ENCODE measurements around the gene HIGD1B.

DNA sequence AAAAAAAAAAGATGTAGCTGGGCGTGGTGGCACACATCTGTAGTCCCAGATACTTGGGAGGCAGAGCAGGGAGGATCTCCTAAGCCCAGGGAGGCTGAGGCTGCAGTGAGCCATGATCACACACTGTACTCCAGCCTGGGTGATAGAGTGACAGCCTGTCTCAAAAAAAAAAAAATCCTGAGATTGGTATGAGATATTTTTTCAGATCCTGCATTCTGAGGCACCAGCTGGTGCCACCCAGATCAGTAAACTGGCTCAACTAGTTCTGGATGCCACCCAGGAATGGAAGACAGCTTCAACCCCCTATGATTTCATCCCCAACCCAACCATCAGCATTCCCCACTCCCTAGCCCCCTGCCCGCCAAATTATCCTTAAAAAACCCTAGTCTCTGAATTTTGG is 10.5 kb upstream of the HIGD1B start:
- TF ChIP-seq TAF1 (IDR thresholded peaks at IDR 0.05; ENCODE audit: low read depth) (no peak), EP300 (IDR thresholded peaks at IDR 0.05; ENCODE audit: borderline replicate concordance) (no peak), FOXM1 (IDR thresholded peaks at IDR 0.05; ENCODE audit: borderline replicate concordance, low read depth) (no peak), CEBPB (IDR thresholded peaks at IDR 0.05) (no peak), RAD21 (IDR thresholded peaks at IDR 0.05; ENCODE audit: low read depth) (no peak), YY1 (IDR thresholded peaks at IDR 0.05; ENCODE audit: low read depth) (no peak), TEAD4 (IDR thresholded peaks at IDR 0.05) (no peak), CREB1 (IDR thresholded peaks at IDR 0.05; ENCODE audit: low read depth) (no peak), ZBTB7A (IDR thresholded peaks at IDR 0.05; ENCODE audit: low read depth) (no peak)
